ENCODE measurements around the gene WIPF3.

Gene WIPF3

DNA sequence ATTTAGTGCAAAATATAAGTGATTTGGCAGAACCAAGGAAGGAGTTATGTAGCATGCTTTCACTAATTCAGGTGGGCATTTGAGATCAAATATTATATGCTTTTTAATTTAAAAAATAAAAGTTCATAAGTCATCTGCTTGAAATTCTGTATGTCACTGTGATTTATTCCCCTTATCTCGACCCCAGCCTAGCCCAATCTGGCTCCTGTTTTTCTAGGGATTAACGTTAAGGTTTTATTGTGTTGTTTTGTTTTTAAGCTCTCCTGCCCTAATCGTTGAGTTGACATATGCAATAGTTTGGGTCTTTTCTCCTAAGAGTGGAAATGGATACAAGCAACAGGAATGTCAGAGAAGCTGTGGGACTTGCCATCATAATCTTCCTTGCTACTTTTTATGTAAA, 42.6 kb downstream of the WIPF3 start:
- no peak for DNase-seq

DNA sequence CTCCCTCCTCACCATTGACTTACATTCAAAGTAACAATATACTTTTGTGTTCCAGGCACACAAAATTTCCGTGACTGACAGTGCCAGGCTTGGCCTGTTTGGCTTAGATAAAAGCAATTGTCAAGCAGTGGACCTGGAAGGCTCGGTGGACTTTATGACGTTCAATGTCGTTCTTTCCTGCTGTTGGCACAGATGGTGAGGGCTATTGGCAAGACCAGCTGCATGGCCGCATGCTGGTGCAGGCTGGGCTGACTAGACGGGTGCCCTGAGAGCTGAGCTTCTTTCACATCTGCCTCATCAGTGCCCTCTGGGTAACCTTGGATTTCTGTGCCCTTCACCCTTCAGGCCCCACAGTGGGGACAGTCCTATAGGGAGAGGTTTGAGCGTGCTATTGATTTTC, 45.2 kb downstream of the WIPF3 start:
- DNase-seq: no peak

DNA sequence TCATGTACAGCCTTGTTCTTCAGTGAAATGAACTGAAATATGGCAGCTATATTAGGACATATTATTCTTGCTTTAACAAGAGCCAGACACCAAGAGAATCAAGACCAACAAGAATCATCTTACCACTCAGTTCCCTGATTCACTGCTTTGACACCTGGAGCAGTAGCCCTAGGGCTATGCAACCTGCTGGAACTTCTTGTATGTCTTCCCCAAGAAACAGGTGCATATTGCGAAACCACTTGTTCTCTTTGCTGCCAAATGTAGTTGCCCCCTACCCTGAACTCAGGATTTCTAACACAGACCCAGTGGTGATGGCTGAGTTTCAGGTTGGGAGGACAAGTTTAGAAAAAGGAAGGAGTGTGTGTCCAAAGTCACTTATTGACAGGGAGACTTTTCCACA, 46.1 kb downstream of the WIPF3 start:
- DNase-seq: no peak

DNA sequence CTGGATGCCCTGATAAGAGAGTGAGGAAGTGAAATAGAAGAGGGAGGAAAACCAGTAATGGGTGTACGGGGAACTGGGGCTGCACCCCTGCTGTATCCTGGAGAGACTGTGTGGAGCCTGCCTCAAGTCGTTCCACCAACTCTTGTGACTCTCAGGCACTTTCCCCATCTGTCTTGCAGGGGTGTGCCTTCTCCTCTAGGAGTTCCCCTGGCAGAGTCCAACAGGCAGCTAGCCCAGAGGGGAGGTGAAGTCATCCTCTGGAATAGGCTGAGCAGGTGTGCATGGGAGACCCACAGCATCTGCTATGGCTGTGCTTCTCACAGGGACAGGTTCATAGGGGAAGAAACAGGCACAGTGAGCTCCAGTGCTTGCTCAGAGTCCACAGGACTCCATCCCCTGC, 46.8 kb downstream of the WIPF3 start:
- no peak for DNase-seq

DNA sequence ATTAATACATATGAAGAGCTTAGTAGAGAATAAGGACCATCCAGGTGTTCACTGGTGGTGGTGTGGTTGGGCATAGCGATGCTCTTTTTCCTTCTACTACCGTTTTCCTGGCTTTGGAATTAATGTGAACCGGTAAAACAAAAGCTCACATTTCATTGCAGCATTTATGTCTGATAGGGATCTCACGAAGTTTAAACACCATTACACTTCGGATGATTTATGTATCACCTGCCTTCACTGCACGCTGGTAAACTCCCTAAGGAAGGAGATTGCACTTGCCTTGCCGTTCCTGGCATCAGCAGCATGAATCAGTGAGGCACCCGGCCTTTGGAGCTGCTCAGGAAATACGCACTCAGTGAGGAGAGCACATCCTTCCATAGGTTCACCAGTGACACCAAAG, 47.5 kb downstream of the WIPF3 start:
- DNase-seq: no peak

DNA sequence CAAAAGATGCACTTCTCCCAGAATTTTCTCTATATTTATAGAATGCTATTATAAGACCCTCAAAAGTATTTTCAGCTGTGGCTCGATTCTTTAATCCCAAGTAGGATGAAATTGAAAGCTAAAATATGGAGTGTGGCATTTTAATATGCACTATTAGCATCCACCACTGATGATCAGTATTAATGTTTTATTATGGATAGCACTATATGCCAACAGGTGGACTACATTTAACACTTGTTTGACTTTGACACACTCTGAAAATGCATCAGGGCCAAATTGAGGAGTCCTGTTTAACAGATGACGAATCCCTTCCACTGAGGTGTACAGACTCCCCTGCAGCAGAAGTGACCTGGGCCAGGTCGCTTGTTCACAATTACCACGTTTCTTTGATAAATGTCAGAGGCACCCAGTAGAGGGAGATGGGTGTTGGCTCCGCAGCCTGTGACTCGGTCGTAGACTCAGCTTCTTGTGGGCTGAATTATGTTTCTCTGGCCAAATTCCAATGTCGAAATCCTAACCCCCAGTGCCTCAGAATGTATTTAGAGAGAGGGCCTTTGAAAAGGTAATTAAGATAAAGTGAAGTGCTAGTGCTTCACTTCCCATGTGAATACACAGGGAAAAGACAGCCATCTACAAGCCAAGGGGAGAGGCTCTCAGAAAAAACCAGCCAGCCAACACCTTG, 48.1 kb downstream of the WIPF3 start:
- DNase-seq: no peak

DNA sequence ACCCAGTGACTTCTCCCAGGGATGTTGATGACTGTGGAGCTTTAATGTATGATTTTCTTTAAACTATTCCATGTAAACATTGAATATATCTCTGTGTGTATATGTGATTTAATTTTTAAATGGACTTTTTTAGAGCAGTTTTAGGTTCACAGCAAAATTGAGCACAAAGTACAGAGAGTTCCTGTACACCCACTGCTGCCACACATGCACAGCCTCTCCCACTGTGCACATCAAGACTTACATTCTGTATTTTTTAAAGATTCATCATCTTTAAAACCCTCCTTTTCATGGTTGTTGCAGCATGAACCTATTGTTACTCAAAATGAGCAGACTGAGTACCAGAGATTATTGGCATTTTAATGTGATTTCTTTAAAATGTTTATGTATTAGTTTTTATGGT, 51.3 kb downstream of the WIPF3 start:
- DNase-seq: no peak

DNA sequence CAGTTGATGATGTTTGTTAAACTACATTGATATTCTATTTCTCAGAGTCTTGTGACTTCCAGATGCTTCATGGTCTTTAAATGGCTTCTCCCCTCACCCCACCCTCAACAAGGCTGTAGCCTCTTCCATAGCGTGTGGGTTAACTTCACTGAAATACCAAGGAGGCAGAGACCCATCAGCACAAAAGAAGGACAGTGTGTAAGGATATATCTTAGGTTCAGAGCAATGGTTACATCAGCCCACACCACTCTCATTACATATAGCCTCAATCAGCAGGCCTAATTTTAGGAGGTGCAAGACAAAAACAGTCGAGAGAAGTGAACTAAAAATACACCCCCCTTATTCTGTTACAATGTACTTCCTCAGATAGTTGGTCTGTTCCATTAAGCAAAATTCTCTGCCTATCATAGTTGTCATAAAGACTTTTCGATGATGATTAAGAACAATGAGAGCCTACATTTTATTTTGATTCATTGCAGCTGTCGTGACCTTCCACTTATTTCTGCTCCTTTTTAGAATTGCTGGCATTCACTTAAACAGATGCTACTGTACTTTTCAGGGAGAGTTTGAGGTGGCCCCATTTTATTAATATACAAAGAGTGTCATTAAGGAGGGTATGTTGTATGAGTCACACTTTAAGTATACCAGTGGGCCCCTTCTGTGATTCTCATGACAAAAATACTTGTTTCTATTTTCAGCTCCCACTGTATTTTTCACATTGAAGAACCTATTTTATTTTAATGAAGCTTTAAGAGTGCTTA, 52.1 kb downstream of the WIPF3 start:
- DNase-seq: no peak

DNA sequence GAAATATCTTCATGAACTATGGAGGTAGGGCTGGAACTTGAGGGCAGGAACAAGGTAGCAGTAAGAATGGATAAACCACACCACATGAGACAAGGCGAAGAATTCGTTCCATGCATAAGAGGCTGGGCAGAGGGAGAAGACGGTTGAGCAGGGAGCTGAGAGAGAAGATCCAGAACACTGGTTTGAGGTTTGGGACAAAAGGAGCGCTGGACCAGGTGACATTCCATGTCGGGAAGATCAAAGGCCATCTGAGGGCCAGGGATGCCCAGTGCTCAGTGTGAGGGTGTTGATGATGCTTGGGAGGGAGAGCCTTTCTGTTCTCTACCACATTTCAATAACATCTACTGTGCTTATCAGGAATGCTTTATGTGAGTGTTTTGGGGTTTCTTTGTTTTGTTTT, 52.8 kb downstream of the WIPF3 start:
- no peak for DNase-seq

DNA sequence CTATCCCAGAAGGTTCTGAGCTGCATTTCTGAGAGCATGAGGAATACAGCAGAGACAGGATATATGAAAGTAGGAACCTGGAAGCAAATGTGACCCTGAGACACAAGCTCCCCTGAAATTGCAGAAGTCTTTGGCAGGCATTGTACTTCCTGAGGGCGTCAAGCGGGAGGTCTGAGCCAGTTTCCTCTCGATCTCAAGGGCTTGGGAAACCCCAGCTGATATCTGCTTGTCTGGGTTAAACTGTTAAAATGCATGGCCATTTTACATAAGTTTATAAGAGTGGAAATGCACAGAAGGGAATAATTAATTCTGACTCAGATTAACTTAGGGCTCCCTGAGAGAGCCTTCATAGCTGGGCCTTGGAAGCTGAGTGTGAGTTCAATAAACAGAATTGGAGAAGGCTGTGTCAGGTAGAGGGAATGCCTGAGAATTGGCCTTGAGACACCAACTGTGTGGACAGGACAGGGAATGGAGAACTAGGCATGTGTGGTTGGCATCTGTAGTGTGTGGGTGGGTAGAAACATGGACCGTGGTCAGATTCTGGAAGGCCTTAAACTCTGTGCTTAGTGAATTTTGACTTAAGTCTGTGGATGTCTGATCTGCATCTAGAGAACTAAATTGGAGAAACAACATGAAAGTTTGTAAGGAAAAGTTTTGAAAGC, 53.3 kb downstream of the WIPF3 start:
- DNase-seq: no peak

DNA sequence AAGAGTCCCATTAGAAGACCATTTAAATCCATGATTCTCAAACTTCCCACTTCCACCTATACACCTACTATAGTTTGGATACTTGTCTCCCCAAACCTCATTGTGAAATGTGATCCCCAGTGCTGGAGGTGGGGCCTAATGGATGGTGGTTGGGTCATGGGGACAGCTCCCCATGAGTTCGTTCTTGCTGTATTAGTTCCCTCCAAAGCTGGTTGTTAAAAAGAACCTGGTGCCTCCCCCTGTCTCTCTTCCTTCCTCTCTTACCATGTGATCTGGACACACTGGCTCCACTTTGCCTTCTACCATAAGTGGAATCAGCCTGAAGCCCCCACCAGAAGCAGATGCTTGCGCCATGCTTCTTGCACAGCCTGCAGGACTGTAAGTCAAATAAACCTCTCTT, 53.9 kb downstream of the WIPF3 start:
- no peak for DNase-seq

DNA sequence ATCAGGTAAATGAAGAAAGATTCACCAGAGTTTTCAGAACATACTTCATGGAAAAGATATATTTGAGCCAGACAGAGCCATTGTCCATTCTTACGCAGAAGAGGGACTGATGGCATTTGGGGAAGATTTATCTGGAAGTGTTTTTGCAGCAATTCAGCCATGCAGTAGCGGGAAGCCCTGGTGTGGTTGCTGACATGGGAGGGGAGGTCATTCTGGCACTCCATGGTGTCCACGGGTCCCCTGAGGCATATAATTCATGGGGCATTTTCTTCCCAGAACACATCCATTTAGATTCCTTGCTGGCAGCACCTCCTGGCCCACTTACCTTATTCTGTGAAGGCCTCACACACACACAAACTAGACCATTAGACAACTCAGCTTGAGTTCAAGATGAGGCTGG, 55.6 kb downstream of the WIPF3 start:
- DNase-seq: no peak

DNA sequence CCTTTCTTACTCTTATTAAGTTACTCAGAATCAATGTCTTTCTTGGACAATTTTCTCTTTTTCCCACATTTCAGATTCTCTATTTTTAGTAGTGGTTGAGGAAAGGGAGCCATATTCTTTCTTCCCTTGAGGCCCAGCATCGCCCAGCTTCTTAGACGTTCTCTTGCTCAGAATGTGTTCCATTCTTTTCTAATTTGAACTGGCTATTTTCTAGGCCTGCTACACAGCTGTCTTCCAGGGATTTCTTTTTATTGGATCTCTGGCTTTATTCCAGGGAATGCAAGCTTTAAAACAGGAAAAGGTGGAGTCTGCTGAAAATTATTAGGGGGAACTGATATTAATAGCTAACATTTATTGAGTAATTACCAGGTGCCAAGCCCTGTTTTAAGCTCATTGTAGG, 58.3 kb downstream of the WIPF3 start:
- no peak for DNase-seq

DNA sequence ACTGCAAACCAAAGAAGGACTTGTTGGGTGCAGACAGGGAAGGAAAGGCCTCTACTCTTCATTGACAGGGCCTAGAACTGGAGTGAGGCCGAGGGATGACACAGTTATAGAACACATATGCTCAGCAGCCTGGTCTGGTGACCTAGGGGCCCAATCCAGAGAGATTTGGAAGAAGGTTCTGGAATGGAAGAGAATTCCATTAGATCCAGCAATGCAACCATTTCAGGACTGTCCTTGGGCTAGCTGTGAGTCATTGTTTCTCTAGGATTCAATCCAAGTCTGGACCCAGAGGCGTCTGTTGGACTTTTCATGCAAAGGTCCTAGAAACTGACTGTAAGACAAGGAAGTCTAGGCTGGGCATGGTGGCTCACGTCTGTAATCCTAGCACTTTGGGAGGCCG, 59.2 kb downstream of the WIPF3 start:
- no peak for DNase-seq

DNA sequence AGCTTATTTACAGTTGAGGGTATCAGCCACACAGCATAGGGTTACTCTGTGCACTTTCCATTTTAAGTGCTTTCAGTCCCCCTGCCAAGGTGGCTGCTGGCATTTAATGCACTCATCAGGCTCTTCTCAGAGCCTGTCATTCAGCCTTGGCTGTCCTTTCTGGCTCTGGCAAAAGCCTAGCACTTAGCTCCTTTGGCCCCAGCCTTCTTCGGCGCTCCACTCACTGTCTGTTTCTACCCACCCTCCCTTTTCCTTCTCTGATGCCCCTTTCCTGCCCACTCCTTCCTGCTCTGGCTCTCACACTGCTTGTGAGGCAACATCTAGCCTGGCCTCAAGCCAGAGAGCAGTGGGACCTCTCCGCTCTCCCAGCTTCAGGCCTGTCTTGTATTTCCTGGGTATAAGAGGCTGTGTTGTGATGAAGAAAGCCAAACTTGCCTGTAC, 60.2 kb downstream of the WIPF3 start:
- DNase-seq: no peak

DNA sequence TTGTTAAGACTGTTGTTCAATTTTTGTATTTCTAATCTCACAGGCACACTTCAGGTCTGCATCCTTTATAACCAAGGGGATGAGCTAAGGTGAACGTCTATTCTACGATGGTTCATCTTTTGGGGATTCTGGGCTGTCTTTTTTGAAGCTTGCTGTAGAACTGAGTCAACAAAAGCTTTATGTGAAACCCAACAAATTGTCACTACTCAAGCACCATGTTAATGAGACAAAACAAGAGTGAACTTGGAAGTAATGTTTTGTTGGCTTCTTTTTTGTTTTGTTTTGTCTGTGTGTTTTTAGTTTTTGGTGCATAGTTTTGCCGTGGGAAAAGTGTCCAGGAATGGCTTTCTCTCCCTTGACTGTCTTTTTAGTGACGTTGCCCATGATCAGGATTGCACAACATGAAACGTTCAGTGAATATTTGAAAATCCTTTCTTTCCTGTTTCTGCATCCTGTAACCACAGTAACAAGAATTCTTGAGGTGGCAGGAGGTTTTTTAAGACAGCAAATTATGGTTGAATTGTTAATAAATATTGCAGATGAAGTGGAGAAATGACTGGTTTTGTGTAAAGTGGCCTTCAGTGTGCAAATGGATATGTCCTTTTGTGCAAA, 65.6 kb downstream of the WIPF3 start:
- no peak for DNase-seq

DNA sequence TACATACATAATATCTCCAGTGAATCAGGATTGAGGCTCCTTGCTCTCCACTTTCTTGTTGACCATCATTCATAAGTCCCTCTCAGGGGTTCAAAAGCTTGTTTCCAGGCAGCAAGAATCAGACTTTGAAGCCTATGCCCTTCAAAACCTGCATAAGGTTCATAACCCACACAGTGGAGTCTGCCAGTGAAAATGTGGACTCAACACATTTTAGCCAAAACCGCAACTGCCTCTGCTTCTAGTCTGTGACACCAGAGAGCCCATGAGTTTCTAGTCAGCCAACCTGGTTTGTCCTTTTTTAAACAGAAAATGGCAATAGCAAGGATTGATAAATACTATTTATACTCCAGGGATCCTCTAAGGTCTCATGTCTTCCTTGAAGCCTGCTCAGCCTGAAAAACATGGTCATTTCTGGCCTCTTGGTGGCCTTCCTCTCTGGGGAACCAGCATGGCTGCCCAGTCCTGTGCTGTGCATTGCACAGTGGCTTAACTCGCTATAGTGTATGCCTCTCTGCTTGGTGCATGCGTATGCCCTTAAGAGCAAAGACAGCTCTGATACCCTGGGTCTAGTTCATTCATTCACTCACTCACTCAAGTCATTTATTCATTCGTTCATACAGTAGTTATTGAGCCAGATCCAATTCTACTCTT, 67.5 kb downstream of the WIPF3 start:
- DNase-seq: no peak

DNA sequence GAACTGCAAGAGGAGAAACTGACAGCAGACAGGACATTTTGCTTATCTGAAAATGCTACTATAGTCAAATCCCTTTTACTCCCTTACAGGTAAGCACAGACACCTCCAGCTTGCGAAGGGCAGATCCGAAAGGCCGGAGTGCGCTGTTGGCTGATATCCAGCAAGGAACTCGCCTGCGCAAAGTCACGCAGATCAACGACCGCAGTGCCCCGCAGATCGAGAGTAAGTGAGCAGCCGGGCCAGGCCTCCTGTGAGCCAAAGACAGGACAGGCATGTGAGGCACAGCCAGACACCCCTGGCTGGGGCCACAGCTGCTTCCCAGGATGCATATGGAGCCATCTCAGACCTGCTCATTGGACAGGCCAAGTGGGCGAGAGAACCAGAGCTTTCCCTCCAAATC, 69.4 kb downstream of the WIPF3 start:
- DNase-seq: no peak

DNA sequence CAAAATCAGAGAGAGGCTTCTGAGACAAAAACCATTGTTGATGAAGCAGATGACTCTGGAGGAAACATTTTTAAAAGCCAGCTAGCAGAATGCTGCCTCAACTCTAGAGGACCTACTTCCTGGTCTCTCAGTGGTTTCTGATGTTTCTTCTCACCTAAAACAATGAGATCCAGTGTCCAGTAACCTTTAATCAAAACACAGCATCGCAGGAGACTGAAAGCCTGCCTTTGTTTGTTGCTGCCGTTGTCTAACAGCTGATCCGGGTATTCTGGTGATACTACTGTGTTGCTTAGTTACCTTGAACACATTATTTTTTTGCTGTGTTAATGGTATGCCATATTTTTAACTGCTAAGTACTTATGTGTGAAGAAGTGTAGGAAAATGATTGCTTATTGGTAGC, 70.9 kb downstream of the WIPF3 start:
- DNase-seq: no peak

DNA sequence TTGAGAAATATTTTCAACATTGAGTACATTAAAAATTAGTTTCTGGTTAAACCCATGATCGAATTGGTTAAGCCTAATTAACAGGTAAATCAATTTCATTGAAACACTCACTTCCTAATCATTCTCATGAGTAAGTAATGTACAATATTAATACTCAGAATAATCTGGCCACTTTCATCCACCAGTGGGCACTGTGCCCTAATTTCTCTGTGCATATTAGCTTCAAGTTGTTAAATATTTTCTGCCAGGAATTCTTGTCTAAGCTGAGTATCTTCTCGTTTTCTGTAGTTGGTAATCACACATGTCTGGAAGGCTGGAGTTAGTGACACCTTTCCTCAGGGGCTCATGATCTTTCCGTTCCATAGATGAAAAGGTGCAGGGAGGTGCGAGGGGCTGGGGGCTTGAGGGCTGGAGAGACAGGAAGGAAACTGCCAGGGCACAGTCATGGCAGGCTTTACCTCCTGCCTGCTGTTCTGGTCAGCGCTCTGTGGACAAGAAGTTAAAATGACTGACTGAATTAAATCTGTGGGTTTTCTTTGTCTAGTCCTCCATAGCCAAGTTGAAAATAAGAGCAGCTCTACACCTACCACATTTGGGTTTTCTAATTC, 71.9 kb downstream of the WIPF3 start:
- peak; percentile 40 for DNase-seq

DNA sequence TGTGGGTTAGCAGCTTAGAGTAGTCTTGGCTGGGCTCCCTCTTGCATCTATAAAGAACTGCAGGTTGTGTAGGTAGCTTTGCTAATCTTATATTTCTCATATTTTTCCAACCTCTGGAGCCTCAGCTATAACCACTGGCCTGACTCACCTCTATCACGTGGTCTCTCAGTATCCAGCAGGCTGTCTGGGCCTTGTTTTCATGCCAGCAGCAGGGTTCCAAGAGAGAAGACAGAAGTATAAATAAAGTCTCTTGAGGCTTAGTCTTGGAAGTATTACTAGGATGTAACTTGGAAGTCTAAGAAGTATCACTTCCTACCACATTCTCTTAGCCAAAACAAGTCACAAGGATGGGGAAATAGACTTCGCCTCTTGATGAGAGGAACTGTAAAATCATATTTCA, 73.3 kb downstream of the WIPF3 start:
- no peak for DNase-seq

DNA sequence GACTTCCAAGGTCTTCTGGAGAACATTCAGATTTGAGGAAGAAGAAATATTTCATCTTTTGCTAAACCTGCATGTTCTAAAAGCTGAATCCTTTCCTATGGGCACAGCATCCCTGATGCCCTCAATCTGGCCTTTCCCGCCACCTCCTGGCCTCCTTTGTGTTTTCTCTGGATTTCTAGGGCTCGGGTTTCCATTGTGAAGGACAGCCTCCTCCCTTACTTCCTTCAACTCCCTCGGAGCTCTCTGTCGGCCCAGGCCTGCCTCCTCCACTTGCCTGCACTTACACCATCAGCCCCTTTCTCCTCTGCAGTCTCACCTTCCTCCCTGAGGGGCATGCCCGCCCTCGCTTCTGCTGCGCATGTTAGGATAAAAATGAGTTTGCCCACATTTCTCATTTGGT, 75.4 kb downstream of the WIPF3 start:
- DNase-seq: no peak

DNA sequence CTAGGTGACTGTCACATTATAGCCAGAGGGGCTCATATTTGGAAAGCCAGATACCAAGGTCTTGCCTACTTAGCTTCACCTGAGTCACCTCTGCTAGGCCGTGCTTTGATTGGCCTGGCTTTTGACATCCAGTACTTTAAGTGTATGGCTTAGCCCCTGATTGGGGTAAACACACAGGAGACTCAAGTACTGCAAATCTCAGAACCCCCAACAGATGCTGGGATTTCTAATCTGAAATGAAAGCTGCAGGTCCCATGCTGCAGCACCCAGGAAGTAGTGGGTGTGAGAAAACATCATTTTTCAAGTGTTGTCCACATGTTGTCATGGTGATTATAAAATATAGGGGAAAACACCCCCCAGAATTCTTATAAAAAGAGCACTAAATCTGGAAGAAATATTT, 76.2 kb downstream of the WIPF3 start:
- DNase-seq: no peak
